GM19023 (cell line): ENCODE measurements around the gene WNT3A.
A peak's percentile ranks its signal among the peaks of the same experiment; 100 is the strongest.

Experiments
- ATAC-seq: cut with Tn5 transposase; IDR thresholded peaks from one replicate; pipeline ENCODE4 v1.9.1; 2021; ENCODE audit warnings: mild to moderate bottlenecking, moderate library complexity; ENCODE audit not compliant: unreplicated experiment

Gene WNT3A

DNA sequence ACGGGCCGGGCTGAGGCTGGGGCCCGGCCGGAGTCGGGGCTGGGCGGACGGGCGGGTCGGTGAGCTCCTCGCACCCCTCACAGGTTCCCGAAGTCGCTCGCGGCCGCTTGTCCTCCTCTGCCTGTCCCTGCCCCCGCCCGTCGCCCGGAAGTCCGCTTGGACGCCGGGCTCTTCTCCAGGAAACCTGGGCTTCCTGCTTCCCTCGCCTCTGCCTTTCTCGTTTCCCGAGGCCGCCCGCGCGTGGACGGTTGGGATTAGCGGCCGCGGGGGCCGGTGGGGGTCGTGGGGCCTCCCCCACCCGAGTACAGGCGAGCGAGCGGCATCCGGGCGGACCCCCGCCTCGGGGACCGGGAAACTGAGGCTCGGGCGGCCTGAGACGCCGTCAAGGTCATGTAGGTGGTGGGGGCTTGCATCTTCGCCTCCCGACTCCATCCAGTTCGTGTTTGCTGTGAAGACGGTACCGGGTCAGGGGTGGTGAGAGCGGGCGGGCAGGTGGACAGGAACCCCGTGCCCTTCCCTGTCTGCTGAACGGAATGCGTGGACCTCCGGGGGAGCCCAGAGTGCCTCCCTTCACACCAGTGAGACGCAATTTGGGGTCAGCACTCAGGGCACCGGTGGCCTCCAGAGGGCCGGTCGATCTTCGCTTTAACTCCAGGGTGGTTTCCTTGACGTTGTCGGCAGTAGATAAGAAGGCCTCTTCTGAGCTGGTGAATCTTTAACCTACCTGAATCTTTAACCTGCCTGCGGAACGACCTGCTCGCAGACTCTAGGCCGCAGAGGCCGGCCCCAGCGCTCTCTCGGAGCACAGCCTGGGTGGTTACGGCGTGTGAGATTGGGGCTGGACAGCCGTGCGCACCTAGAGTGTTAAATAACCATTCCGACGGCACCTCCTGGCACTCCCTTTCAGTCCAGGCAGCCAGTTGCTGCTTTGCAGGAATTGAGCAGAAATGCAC lies 76.4 kb downstream of the WNT3A start:
- ATAC-seq: peak; percentile 24

DNA sequence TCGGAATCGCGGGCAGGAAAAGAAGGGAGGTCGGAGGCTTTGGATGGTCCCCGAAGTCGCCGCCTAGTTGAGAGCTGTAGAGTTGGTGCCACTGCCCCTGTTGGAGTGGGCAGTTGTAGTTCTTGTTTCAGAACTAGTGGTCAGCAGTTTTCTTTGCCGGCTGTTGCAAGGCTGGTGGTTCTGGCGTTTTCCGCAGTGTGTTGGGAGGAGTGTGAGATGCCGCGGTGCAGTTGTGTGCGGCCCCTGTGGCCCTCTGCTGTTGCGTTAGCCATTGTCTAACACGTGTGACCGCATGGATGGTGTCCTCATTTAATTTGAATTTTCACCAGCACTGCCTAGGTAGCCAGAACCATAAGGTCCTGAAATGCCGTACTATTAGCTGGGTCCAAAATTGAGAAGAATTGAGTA lies 77.1 kb downstream of the WNT3A start:
- no peak for ATAC-seq

DNA sequence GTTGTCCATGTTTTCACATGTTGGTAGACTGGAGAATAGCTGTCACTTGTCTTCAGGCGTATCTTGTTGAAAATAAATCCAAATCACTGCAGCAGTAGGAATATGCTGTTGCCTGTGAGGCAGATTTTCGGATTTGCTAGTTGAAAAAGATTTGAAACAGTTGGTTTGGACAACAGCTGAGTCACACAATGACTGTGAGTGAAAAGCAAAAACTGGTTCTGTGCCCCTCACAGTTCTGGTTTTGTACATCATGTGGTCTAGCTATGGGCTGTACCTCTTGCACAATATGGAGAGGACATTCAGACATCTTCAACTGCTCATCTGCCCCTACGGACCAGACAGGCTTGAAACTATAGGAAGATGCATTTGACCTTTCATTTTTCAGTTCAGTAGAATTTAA lies 77.5 kb downstream of the WNT3A start:
- no peak for ATAC-seq

DNA sequence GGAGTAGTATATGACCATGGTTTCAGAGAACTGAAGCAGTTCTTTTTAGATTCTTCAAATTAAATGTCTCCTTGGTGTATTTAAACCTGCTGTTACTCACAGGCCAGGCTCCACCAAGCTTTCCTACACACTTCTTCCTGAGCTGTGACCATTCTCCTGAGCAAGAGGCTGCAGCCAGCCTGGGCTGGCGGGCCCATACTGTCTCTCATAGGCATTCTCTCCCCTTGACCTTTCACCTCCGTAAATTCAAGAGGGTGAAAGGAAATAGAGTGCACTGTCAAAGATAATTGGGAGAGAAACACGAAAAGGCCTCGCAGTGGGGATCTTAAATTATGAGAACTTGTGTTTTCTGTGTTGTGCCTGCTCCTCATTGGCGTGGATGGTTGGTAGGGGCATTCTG lies 78.0 kb downstream of the WNT3A start:
- no peak for ATAC-seq

DNA sequence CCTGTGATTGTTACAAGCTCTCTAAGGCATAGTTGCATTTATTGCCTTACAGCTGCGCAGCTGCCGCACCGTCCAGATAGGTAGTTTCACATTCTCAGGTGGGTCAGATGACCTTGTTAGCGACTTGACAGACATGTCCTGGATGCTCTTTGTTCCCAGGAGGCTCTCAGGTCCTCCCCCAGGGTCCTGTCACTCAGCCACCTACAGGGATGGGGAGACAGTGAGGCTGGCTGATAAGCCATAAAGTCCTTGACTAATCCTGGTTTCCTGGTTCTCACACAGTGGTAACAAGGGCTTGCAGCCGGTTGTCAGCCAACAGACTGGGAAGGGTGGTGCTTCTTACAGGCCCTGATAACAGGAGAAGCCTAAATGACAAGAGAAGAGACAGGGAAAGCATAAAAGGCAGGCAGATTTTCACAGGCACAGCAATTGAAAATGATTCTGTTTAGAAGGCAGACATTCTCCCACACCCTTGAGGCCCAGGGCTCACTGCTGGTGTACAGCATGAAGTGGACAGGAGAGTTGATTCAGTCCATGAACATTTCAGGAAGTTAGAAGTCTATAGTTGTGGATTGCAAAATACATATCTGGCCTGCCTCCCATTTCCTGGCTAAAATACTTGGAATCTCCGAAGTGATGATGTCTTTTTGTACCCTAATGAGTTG lies 78.6 kb downstream of the WNT3A start:
- no peak for ATAC-seq

DNA sequence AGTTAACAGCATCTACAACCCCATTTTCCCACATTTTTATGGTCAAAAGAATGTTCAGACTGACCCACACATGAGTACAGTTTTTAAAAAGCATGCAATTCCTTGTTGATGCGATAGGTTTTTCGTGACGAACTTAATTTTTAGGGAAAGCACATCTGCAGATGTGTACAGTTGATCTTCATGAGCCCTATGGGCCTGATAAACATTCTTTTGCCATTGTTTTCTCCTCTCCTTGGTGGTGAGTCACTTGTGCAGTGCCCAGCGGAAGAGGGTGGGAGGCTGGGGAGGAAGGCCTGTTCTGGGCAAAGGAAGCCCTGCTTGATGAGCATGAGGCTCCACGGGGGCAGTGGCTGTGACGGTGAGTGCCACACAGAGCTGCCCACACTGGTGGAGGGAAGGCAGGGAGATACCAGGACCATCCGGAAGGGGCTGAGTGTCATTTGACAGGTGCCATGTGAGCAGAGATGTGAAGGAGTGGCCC lies 81.0 kb downstream of the WNT3A start:
- no peak for ATAC-seq

DNA sequence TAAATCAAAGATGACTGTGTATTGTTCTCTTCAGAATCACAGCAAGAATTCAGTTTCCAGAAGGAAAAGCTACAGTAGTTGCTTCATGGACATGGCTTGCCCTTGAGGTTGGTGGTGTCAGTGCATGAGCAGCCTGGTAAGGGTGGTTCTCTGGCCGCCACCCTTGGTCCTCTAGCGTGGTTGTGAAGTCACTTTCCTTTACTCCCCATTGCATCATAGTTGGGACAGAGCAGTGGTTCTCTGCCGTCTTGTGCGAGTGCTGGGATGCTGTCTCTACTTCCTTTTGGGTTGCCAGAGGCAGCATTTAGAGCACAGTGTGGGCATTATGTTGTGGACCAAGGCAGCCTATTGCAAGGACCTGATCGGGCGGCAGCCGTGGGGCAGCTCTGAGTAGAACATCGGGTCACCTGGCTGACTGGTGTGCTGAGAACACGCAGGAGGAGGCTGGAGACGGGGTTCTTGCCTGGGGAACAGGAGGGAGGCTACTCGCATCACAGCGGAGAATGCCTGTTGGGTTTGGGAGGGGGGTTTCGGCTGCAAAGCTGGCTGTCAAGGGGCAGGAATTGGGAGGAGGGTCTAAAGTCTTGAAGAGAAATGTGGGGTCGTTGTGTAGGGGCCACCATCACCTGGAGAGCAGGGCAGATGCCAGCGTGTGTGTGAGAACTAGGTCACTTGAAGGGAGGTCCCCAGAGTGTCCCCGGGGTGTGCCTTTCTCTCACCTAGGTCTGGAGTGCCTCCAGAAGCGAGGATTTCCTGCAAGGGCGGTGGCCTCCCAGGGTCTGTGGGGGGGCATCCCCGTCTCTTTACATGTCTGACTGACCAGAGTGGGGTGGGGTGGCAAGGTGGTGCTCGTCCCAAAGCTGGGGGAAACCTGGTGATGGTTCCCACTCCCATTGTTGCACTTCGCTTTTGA lies 82.0 kb downstream of the WNT3A start:
- no peak for ATAC-seq

DNA sequence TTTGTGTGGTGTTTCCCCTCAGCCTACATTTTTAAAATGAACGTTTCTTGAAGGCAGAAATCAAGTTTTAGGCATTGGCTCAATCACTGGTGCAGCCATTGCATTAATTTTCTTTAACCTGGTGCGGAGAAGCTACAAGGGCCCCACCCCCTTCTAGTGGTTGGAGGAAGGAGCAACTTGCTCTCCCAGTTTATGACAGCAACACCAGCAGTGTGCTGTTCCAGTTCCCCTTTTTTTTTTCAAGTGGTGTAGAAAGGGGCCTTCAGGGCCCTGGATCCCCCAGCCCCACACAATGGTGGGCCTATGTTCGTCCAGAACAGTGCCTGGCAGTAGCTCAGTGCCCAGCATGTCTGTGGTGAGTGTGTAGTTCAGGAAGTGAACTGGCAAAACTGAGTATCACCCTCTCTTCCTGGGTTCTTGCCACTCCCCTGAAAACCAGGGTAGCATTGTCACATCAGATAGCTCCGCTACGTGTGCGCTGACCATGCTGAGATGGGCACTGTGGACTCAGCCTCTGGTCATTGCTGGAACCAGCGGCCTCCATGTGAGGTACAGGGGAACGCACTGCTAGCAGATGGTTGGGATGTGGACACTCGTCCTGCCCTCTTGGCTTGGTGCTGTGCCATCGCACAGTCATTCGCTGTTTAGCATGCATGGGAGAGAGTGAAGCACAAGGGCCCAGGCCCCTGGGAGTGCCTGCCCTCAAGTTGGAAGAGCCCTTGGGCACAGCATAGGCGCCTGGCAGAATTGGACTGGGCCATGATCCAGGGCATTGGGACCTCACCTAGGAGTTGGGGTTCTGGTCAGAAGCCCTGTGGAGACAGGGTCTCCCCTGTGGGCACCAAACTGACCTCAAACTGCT lies 83.0 kb downstream of the WNT3A start:
- no peak for ATAC-seq

DNA sequence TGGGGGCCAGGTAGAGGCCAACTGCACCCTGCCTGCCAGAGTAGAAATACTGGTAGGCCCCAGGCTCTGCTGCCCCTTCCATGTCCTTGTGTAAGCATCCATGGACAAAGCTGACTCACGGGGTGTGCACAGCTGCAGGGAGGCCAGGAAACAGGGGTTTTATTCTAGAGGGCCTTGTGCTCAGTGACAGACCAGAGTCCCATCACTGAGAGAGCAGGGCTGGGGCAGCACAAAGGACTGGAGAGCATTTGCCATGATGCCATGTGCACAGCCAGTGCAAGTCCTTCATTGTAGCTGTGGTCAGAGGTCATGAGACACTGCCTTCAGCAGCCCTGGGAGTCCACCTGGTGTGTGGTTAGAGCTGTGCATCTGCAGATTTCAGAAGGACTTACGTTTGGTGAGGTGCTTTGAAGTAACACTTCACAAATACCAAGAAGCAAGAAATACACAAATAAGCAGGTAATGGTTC lies 83.8 kb downstream of the WNT3A start:
- peak; percentile 48 for ATAC-seq

DNA sequence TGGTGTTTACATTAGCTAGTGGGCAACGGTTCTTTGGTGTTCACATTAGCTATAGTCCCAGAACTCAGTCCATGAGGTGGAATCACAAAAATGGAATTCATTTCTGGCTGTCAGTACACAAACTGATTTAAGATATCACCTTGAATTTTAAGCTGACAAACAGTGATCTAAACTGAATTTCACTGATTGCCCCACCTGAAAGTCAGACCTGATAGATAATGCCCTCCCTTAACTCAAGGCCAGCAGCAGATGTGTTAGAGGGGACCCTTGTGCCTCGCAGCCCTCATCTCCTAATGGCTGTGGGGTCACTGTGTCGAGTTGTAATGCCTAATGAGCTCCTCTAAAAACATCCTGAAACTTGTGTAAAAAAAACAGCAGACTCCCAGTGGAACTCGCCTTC lies 84.3 kb downstream of the WNT3A start:
- no peak for ATAC-seq

DNA sequence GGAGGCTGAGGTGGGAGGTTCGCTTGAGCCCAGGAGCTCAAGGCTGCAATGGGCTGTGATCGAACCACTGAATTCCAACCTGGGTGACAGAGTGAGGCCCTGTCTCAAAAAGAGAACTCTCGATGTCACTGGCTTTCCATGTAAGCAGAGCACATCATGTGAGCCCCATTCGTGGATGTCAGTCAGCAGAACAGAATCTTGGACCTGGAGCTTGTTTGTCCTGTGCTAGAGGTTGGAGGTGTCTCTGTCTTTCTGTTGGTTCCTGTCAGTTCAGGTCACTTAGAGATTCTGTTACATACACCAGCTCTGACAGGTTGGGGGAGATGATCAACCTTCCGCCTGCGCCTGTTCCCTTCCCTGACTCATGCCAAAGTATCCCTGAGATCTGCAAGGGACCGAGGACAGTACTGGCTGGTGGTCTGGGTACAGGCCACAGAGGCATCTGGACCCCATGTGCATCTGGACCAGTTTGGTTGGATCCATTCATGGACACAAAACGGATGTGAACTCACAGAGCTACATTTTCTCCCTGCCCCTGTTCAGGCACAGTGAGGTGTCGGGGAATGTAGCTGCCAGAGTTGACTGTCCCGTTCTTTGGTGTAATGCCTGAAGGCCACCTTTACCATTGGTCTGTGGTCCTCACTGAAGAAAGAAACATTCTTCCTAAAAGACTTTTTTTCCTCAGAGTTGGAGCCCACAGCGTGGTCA lies 85.7 kb downstream of the WNT3A start:
- ATAC-seq: no peak

DNA sequence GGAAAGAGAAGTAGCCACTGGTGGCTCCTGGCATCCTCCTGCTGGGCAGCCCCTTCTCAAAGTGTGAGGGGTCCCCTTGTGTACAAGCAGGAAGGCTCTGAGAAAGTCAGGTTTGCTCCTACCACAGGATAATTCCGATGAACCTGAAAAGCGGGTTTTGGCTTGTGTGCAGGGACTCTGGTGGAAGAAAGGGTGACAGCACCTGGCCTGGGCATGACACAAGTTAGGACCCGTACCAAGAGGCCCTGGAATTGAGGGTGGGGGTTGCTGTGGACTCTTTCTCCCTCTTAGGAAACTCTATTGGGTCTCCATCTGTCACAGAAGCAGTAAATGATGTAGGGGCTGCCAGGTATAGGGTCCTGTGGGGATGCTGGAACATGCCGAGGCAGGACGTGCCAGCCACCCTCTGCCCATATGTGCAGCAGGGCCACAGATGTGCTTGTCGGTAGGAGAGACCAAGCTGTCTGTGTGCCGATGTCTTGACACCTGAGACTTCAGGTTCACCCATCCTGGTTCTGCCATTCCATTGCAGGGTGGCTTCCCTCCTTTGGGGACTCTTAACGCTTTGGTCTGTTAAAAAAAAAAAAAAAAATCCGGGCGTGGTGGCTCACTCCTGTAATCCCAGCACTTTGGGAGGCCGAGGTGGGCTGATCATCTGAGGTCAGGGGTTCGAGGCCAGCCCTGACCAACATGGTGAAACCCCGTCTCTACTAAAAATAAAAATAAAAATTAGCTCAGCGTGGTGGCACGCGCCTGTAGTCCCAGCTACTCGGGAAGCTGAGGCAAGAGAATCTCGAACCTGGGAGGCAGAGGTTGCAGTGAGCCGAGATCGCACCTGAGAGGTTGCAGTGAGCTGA lies 86.5 kb downstream of the WNT3A start:
- no peak for ATAC-seq

DNA sequence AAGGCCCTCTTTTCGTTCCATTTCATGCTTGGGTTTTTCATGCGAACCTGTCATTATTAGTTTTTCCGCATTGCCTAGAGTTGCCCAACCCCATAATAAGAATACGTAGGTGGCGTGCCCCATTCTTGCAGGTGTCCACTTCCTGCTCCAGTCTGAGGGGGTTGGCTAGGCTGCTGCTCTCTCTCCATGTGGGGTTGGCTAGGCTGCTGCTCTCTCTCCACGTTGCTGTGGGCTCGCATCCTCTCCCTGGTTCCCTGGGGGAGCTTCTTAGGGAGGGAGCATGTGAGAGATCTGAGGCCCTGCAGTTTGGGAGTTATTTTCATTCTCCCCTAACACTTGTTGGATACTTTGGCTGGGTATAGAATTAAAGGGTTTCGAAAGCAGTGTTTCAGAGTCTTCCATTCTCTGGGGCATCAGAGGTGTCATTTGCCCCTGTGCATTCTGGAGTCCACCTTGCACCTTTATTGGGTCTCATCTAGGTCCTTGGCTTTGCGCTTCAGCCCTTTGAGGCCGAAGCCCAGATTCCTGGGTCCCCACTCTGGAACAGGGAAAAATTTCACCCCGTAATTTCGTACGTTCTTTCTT lies 87.7 kb downstream of the WNT3A start:
- ATAC-seq: no peak

DNA sequence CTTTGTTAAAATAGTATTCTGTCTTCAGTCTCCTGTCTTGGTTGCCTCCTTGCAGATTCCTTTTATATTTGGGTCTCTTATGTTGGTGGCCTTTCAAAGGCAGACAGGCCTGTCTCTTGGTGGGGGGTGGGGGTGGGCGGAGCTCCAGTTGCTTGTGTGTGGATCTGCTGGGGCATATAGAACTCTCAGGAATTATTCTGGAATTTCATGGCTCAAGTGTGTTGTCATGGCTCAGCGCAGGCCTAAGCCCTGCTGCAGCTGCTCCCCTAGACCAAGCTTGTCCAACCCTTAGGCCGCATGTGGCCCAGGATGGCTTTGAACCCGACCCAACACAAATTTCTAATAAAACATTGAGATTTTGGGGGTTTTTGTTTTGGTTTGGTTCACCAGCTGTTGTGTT lies 88.4 kb downstream of the WNT3A start:
- no peak for ATAC-seq

DNA sequence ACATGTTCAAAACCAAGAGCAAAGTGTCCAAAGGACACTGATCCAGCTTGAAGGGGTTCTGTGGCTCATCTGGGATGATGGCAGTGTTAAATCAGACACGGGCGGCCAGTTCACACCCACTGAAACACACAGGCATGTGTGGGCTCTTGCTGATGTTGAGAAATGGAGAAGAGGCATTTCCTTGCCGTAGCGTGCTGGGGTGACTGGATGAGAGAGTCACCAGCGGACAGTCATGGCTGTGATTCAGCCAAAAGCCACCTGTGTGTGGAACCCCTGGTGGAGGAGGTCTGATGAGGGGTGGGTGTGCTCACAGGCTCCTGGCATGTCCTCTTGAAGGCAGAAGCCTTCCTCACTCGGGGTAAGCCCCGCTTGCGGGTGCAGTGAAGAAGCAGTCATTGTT lies 89.1 kb downstream of the WNT3A start:
- no peak for ATAC-seq

DNA sequence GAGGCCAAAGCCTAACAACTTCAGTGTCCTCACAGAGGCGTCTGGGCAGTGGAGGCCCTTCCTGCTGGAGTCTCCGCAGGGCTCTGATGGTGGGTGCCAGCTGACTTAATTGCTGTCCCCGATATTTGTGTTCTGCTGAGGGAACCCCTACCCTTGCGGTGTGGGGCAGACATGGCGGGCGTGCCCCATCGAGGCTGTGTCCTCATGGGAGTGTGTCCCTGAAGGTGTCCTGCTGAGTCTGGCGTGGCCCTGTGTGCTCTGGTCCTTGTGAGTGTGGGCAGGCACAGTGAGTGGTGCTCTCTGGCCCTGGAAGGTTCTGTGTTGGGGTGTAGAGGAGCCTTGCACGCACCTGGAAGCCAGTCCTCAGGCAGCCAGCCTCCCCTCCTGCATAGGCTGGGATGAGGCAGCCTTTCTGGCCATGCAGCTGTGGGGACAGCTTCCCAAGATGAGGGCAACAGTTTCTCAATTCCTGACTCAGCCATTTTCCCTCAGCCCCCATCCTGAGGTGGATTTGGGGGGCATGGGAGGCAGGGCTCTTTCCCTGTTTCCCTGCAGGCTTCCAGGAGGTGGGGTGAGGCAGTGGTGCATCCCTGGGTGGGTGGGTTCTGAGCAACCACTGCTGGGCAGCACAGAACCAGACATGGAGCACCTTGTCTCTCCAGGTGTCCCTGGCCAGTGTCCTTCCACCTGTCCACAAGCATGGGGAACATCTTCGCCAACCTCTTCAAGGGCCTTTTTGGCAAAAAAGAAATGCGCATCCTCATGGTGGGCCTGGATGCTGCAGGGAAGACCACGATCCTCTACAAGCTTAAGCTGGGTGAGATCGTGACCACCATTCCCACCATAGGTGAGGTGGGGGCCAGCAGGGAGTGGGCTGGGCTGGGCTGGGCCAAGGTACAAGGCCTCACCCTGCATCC lies 89.9 kb downstream of the WNT3A start:
- no peak for ATAC-seq
